Mesothelial cell of epicardium (in vitro differentiated cells): ENCODE measurements around the gene ABHD3. TPM values are rescaled to one million over a fixed set of nuclear protein-coding genes. Genes with fewer than 3 reads are reported as not detected.
A peak's percentile ranks its signal among the peaks of the same experiment; 100 is the strongest.
"Not testable (repeated sequence)": the region's sequence is repeated elsewhere in the genome, so short reads cannot be mapped to it uniquely, and the experiment has no call there.

Experiments
- DNase-seq, 2 experiments: peaks; one replicate each; pipeline ENCODE4 v3.0.0; 2021; ENCODE audit warnings: low spot score in 2 of 2; ENCODE audit not compliant: unreplicated experiment in 2 of 2
- H3K27ac Mint-ChIP-seq: 2 replicates; pipeline ENCODE4 v1.8.0; 2021; ENCODE audit warnings: mixed read lengths
- H3K27me3 Mint-ChIP-seq: 2 replicates; pipeline ENCODE4 v1.8.0; 2021; ENCODE audit warnings: low read depth, mixed read lengths
- H3K36me3 Mint-ChIP-seq: 2 replicates; pipeline ENCODE4 v1.8.0; 2021; ENCODE audit warnings: mixed read lengths
- H3K4me1 Mint-ChIP-seq: 2 replicates; pipeline ENCODE4 v1.8.0; 2021; ENCODE audit warnings: mixed read lengths
- H3K4me3 Mint-ChIP-seq: 2 replicates; pipeline ENCODE4 v1.8.0; 2021; ENCODE audit warnings: mild to moderate bottlenecking, moderate library complexity, mixed read lengths
- H3K9me3 Mint-ChIP-seq: 2 replicates; pipeline ENCODE4 v1.8.0; 2021; ENCODE audit warnings: mixed read lengths
- total RNA-seq: library from RNA; stranded (reverse); gene quantifications from 3 replicates; pipeline ENCODE4 v1.2.1, GENCODE V29; 2021
- TF ChIP-seq, protein P1 (sequence below): fragments of 200-600 bp; sonication (generic); IDR thresholded peaks from one replicate; pipeline ENCODE4 v1.5.0; 2021; ENCODE audit warnings: antibody characterized with exemption; ENCODE audit not compliant: unreplicated experiment

Gene ABHD3
- total RNA-seq, 1 donor from 2014 or later: 6.0 TPM

DNA sequence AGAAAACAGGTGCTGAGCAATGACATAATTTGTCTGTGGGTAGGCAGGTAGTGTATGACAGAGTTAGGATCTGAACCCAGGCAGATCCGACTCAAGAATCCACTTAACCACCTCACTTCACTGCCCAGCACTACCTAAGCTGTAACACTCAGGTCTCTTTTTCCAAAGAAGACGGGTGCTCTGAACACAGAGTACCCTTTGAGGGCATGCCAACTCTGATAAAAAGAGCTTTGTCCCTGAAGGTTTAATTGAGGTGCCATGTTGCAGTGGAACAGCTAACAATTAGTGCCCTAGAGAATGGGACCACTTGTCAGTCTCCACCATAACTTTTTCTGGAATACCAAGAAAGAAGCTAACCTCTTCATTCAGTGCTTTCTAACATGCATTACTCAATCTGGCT lies 11.3 kb downstream of the ABHD3 start:
- TF ChIP-seq, protein P1, sequence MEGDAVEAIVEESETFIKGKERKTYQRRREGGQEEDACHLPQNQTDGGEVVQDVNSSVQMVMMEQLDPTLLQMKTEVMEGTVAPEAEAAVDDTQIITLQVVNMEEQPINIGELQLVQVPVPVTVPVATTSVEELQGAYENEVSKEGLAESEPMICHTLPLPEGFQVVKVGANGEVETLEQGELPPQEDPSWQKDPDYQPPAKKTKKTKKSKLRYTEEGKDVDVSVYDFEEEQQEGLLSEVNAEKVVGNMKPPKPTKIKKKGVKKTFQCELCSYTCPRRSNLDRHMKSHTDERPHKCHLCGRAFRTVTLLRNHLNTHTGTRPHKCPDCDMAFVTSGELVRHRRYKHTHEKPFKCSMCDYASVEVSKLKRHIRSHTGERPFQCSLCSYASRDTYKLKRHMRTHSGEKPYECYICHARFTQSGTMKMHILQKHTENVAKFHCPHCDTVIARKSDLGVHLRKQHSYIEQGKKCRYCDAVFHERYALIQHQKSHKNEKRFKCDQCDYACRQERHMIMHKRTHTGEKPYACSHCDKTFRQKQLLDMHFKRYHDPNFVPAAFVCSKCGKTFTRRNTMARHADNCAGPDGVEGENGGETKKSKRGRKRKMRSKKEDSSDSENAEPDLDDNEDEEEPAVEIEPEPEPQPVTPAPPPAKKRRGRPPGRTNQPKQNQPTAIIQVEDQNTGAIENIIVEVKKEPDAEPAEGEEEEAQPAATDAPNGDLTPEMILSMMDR: no peak
- H3K27ac Mint-ChIP-seq: no peak overlapping the region
- H3K36me3 Mint-ChIP-seq: peaks cover 20% of the 10 kb centered on the region
- H3K9me3 Mint-ChIP-seq: peaks cover 19% of the 10 kb centered on the region
- no peak overlapping the region for H3K4me3 Mint-ChIP-seq
- H3K4me1 Mint-ChIP-seq: no peaks in the 10 kb centered on the region
- H3K27me3 Mint-ChIP-seq: no peaks in the 10 kb centered on the region
- no peak for DNase-seq

GRCh38 chr18:21689736-21690135 lies 14.8 kb downstream of the ABHD3 start:
- DNase-seq: no peak
- TF ChIP-seq, protein P1: no peak
- H3K4me3 Mint-ChIP-seq: no peak overlapping the region

DNA sequence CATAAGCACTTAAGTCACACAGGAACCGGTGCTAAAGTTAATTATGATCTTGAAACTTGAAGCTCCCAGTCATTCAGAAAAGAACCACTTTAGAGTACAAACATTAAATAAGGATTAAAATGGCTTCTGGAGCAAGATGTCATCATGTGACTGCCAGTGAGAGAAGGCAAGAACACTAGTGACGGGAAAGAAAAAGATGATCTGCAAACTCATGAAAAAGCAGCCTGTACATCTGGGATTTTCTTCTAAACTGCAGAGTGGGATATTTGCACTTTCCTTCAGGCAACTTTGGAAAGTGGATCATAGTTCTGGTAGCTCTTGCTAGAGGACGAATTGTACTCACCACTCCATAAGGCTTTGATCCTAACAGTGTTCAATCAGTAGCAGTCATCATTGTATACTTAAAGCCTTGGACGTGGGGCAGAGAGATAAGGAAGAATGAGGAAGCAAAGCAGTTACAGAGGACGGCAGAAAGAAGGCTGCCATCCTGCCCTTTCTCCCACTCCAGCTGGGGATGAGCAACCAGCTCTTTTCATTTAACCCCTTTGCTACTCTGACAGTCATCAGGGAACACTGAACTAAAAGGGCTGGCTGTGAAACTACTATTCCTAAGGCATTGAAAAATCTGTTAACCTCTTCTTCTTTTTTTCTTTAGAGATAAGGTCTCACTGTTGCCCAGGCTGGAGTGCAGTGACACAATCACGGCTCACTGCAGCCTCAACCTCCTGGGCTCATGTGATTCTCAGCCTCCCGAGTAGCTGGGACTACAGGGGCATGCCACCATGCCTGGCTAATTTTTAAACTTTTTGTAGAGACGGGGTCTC lies 18.1 kb downstream of the ABHD3 start:
- H3K4me1 Mint-ChIP-seq: peaks cover 4% of the 10 kb centered on the region
- TF ChIP-seq, protein P1: no peak
- DNase-seq: no peak
- no peaks in the 10 kb centered on the region for H3K27me3 Mint-ChIP-seq
- H3K27ac Mint-ChIP-seq: peak overlapping the region; percentile 85
- peaks cover 16% of the 10 kb centered on the region for H3K36me3 Mint-ChIP-seq
- H3K4me3 Mint-ChIP-seq: no peak overlapping the region
- peaks cover 17% of the 10 kb centered on the region for H3K9me3 Mint-ChIP-seq

More at GRCh38 chr18:21689736-21690135, 14.8 kb downstream of the ABHD3 start:
- Mint-ChIP-seq H3K27ac (no peak overlapping the region), H3K27me3 (no peaks in the 10 kb centered on the region), H3K36me3 (peaks cover 18% of the 10 kb centered on the region), H3K9me3 (peaks cover 19% of the 10 kb centered on the region), H3K4me1 (peaks cover 2% of the 10 kb centered on the region)

DNA sequence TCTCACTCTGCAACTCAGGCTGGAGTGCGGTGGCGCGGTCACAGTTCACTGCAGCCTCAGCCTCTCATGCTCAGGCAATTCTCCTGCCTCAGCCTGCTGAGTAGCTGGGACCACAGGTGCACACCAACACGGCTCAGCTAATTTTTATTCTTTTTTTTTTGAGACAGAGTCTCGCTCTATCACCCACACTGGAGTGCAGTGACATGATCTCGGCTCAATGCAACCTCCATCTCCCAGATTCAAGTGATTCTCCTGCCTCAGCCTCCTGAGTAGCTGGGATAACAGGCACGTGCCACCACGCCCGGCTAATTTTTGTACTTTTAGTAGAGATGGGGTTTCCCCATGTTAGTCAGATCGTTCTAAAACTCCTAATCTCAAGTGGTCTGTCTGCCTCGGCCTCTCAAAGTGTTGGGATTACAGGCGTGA lies 19.0 kb downstream of the ABHD3 start:
- H3K4me3 Mint-ChIP-seq, DNase-seq, H3K27ac Mint-ChIP-seq, H3K4me1 Mint-ChIP-seq, H3K27me3 Mint-ChIP-seq: not testable (repeated sequence)
- Mint-ChIP-seq H3K36me3 (peaks cover 12% of the 10 kb centered on the region), H3K9me3 (peaks cover 12% of the 10 kb centered on the region)

GRCh38 chr18:21684731-21685130 lies 19.8 kb downstream of the ABHD3 start:
- no peak for DNase-seq
- peaks cover 11% of the 10 kb centered on the region for H3K36me3 Mint-ChIP-seq
- H3K4me3 Mint-ChIP-seq: no peak overlapping the region
- H3K27ac Mint-ChIP-seq: peak overlapping the region; percentile 47
- H3K4me1 Mint-ChIP-seq: peaks cover 4% of the 10 kb centered on the region
- H3K27me3 Mint-ChIP-seq: no peaks in the 10 kb centered on the region
- TF ChIP-seq, protein P1: no peak
- H3K9me3 Mint-ChIP-seq: peaks cover 11% of the 10 kb centered on the region

DNA sequence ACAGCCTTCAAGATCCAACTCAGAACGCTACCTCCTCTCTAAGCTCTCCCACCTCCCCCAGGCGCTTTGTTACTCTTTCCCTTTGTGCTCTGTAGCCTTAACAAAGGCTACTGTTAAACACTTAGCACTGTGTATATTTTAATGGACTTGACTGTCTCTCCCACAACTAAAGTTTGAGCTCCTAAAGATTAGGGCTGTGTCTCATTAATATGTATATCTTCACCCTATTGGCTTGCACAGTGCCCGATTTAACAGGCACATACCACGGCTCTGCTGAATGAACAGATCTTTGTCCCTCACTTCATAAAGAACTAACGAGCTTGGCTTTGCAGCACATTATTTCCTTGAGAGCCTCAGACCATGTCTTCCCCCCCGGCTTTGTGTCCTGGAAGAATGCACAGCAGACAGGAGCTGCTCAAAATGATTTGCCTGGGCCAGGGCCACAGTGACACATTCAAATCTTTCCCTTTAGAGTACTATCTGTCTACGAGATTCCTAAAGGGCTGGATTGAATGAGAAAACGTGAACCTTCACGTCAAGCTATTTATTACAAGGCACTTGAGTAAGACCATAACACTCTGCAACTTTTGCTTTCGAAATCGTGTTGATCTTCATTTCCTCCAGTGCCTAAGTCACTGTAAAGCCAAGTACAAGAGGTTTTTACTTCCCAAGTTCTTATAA lies 22.1 kb downstream of the ABHD3 start:
- Mint-ChIP-seq H3K27me3 (no peaks in the 10 kb centered on the region), H3K4me1 (peaks cover 4% of the 10 kb centered on the region), H3K36me3 (no peaks in the 10 kb centered on the region), H3K9me3 (no peaks in the 10 kb centered on the region), H3K4me3 (no peak overlapping the region), H3K27ac (no peak overlapping the region)
- no peak for DNase-seq
- TF ChIP-seq, protein P1: no peak
